Peyer's patch (tissue), 4 donors: ENCODE measurements around the gene RAD51B.

ENCODE experiments used
- CTCF ChIP-seq, 6 experiments: fragments of 450-650 bp in 4 of 6; fragments of 200-600 bp in 2 of 6; sonication (generic) in 1 of 6; IDR thresholded peaks; one replicate each; pipeline ENCODE4 v1.5.1; 2017 to 2019; ENCODE audit warnings: antibody characterized with exemption in 6 of 6, mild to moderate bottlenecking in 3 of 6, moderate library complexity in 1 of 6
- POLR2A ChIP-seq, 2 donors: fragments of 450-650 bp; IDR thresholded peaks; one replicate each; pipeline ENCODE4 v1.5.1; 2017; ENCODE audit warnings: antibody characterized with exemption in 2 of 2, mild to moderate bottlenecking in 2 of 2, moderate library complexity in 2 of 2

GRCh38 chr14:68377006-68377405 is 557.4 kb downstream of the RAD51B start:
- TF ChIP-seq CTCF (IDR thresholded peaks at IDR 0.05), result no peak
- TF ChIP-seq POLR2A (IDR thresholded peaks at IDR 0.05), result no peak
